ENCODE results near the gene SH2D7. TPM values are rescaled to one million over a fixed set of nuclear protein-coding genes. Genes with fewer than 3 reads are reported as not detected.

Gene SH2D7
- total and polyA plus RNA-seq, 2 donors (not counting 3 experiments of a cell fraction or from before 2014, with no cell fraction given), result not detected

DNA sequence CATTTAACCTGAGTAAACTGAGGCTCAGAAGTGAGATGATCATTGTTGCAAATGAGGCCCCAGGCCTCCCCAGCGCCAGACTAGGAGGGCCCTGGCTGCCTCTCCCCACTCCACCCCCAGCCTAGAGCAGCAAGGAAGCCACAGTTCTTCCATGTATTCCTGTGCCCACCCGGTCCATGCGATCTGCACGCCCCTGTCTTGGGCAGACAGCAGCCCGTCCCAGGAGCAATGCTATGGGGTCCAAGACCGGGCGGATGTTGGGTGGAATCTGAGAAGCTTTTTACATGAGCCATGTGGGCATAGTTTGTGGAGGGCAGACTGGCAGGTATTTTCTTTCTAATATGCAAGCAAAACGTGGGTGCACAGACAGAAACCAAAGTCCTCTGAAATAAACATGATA lies 15.1 kb downstream of the SH2D7 start:
- intact Hi-C loops (cut with micrococcal nuclease) (no loop called here), dilution Hi-C loops (cut with MboI; ENCODE audit: extremely low pct_ligation_motif_present, low sequenced_read_pairs) (no loop called here)
- ChIA-PET POLR2A (no interaction called here), CTCF (interaction anchor here (0.8 to 11.2 kb wide), 19 partner anchors 10 to 150 kb away, joined by 3 to 273 read pairs (median 14); partner anchors contain the start of genes SH2D7 and TBC1D2B)
- Histone ChIP-seq H4K20me1 (replicated peaks; ENCODE audit: control insufficient read depth, extremely low read depth, insufficient read depth, low read length) (no peaks in the 10 kb centered on the region), H3K36me3 (ENCODE audit: control insufficient read depth in 2 of 2, extremely low read depth in 1 of 2, insufficient read depth in 2 of 2, low read length in 2 of 2) (no peaks in the 10 kb centered on the region), H3K27ac (ENCODE audit: insufficient read depth, low read depth, low read length) (no peak overlapping the region), H3K27me3 (ENCODE audit: control insufficient read depth in 2 of 2, insufficient read depth in 2 of 2, low read length in 2 of 2) (no peaks in the 10 kb centered on the region), H3K4me3 (replicated peaks in 1 of 3; ENCODE audit: insufficient read depth in 1 of 3, low read depth in 1 of 3, low read length in 3 of 3) (no peak overlapping the region), H3K79me2 (ENCODE audit: control insufficient read depth, insufficient read depth, low read length) (no peaks in the 10 kb centered on the region), H2AFZ (ENCODE audit: low read depth, low read length) (no peak overlapping the region), H3K9me1 (replicated peaks; ENCODE audit: control insufficient read depth, extremely low read depth, insufficient read depth, low read length) (no peaks in the 10 kb centered on the region), H3K9ac (replicated peaks; ENCODE audit: extremely low read depth, insufficient read depth, low read length) (no peak overlapping the region), H3K4me2 (ENCODE audit: insufficient read depth, low read length) (no peak overlapping the region), H3K9me3 (replicated peaks; ENCODE audit: control insufficient read depth, insufficient read depth, low read length) (no peaks in the 10 kb centered on the region), H3K4me1 (ENCODE audit: control insufficient read depth, extremely low read depth, insufficient read depth, low read length) (peaks cover 17% of the 10 kb centered on the region)
- no TSS peak for BruUV-seq (replicated peaks)
- DNase-seq (ENCODE audit: low read depth, low spot score) (no peak), FAIRE-seq (no peak)
- TF ChIP-seq POLR2A (IDR thresholded peaks at IDR 0.05; ENCODE audit: low read depth, low read length) (no peak), MYC (IDR thresholded peaks at IDR 0.05; ENCODE audit: low read depth, low read length) (no peak), FOS (IDR thresholded peaks at IDR 0.05; ENCODE audit: borderline replicate concordance, insufficient read depth, low read length) (no peak), GATA2 (IDR thresholded peaks at IDR 0.05; ENCODE audit: insufficient read depth, insufficient read length, low read depth, low read length) (no peak), MAX (IDR thresholded peaks at IDR 0.05; ENCODE audit: insufficient read depth, insufficient read length) (no peak), POLR2AphosphoS5 (IDR thresholded peaks at IDR 0.05; ENCODE audit: insufficient read depth, low read depth, low read length) (no peak), EZH2 (IDR thresholded peaks at IDR 0.05; ENCODE audit: borderline replicate concordance, low read depth, low read length, severe bottlenecking) (no peak), JUN (IDR thresholded peaks at IDR 0.05; ENCODE audit: borderline replicate concordance, insufficient read depth, insufficient read length, low read depth) (no peak)
- TF ChIP-seq, protein P1, sequence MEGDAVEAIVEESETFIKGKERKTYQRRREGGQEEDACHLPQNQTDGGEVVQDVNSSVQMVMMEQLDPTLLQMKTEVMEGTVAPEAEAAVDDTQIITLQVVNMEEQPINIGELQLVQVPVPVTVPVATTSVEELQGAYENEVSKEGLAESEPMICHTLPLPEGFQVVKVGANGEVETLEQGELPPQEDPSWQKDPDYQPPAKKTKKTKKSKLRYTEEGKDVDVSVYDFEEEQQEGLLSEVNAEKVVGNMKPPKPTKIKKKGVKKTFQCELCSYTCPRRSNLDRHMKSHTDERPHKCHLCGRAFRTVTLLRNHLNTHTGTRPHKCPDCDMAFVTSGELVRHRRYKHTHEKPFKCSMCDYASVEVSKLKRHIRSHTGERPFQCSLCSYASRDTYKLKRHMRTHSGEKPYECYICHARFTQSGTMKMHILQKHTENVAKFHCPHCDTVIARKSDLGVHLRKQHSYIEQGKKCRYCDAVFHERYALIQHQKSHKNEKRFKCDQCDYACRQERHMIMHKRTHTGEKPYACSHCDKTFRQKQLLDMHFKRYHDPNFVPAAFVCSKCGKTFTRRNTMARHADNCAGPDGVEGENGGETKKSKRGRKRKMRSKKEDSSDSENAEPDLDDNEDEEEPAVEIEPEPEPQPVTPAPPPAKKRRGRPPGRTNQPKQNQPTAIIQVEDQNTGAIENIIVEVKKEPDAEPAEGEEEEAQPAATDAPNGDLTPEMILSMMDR (IDR thresholded peaks at IDR 0.05; ENCODE audit: extremely low read depth in 1 of 2, insufficient read depth in 1 of 2, low read depth in 1 of 2, low read length in 2 of 2), result no peak
